Activated naive CD8-positive, alpha-beta T cell treated with anti-CD3 and anti-CD28 coated beads, Interleukin-2, amount 10 ng/mL, durations not matched to agents 7 days and 5 days (primary cell): ENCODE measurements around the gene PTGES3. TPM values are rescaled to one million over a fixed set of nuclear protein-coding genes. Genes with fewer than 3 reads are reported as not detected.

Experiments used
- ATAC-seq: fragments of 150-1000 bp; cut with Tn5 transposase; one replicate; pipeline ENCODE4 v1.10.0; 2021; ENCODE audit warnings: low read depth, moderate library complexity
- POLR2A ChIA-PET: fragments of 350-600 bp; sonication (Branson Sonifier 250); formaldehyde crosslinking; loops from one replicate; lab custom pipeline; 2021; ENCODE audit warnings: antibody characterized with exemption; lab: Charles Lee
- DNase-seq: peaks from one replicate; pipeline ENCODE4 v3.0.0; 2021
- H3K27ac Mint-ChIP-seq: one replicate; pipeline ENCODE4 v1.8.0; 2022; ENCODE audit warnings: mild to moderate bottlenecking, mixed read lengths
- H3K27me3 Mint-ChIP-seq: one replicate; pipeline ENCODE4 v1.8.0; 2022; ENCODE audit warnings: mild to moderate bottlenecking, moderate library complexity, mixed read lengths
- H3K36me3 Mint-ChIP-seq: one replicate; pipeline ENCODE4 v1.8.0; 2021; ENCODE audit warnings: mild to moderate bottlenecking, mixed read lengths
- H3K4me1 Mint-ChIP-seq: one replicate; pipeline ENCODE4 v1.8.0; 2021; ENCODE audit warnings: mixed read lengths
- H3K4me3 Mint-ChIP-seq: one replicate; pipeline ENCODE4 v1.8.0; 2022; ENCODE audit warnings: mild to moderate bottlenecking, moderate library complexity, mixed read lengths
- H3K9me3 Mint-ChIP-seq: one replicate; pipeline ENCODE4 v1.8.0; 2021; ENCODE audit warnings: mixed read lengths
- total RNA-seq, 2 experiments: library from RNA; stranded (reverse); gene quantifications; one replicate each; pipeline ENCODE4 v1.2.3, GENCODE V29; 2021

Gene PTGES3
- total RNA-seq, 2 experiments from 2014 or later = 210 to 217 TPM

DNA sequence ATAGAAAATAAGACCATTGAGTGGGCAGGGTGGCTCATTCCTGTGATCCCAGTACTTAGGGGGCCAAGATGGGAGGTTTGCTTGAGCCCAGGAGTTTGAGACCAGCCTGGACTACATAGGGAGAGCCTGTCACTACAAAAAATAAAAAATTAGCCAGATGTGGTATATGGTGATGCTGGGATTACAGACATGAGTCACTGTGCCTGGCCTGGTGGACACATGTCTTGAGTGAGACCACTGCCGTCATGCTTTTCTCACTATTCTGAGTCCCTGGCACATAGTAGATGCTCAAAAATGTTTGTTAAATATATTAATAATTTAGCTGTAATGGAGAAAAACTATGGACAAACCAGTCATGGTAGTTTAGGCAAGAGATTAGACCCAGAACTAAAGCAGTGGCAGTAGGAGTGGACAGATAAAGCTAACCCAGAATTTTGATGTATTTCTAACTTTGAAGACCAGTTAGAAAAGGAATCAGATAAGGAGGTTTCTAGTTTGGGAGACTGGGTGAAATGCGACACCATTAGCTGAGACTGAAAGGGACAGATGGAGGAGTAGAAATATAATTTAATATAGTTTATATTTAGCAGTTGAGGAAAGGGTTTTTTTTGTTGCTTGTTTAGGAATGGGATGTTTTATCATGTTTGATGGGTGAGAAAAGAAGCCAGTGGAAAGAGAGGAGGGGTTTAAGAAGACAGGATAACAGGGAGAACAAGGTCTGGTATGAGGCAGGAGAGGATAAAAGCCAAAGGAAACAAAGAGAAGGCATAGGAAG, 7.4 kb upstream of the PTGES3 start:
- H3K27me3 Mint-ChIP-seq = peaks cover 2% of the 10 kb centered on the region
- ATAC-seq (no peak), DNase-seq (no peak)
- H3K4me3 Mint-ChIP-seq = no peak overlapping the region
- H3K36me3 Mint-ChIP-seq = no peaks in the 10 kb centered on the region
- no peaks in the 10 kb centered on the region for H3K9me3 Mint-ChIP-seq
- H3K4me1 Mint-ChIP-seq = peaks cover 8% of the 10 kb centered on the region
- H3K27ac Mint-ChIP-seq = no peak overlapping the region
- POLR2A ChIA-PET = no interaction called here

DNA sequence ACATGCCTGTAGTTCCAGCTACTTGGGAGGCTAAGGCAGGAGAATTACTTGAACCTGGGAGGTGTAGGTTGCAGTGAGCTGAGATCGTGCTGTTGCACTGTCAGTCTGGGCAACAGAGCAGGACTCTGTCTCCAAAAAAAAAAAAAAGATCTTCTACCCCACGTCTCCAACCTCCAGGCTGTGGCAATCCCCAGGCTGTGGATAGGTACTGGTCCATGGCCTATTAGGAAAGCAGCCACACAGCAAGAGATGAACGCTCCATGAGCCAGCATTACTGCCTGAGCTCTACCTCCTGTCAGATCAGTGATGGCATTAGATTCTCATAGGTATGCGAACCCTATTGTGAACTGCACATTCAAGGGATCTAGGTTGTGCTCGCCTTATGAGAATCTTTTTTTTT, 6.1 kb upstream of the PTGES3 start:
- ATAC-seq (no peak), DNase-seq (peak; percentile 15)
- peaks cover 5% of the 10 kb centered on the region for H3K4me1 Mint-ChIP-seq
- no peak overlapping the region for H3K27ac Mint-ChIP-seq
- no peak overlapping the region for H3K4me3 Mint-ChIP-seq
- H3K36me3 Mint-ChIP-seq = no peaks in the 10 kb centered on the region
- POLR2A ChIA-PET = no interaction called here
- peaks cover 2% of the 10 kb centered on the region for H3K27me3 Mint-ChIP-seq
- no peaks in the 10 kb centered on the region for H3K9me3 Mint-ChIP-seq

DNA sequence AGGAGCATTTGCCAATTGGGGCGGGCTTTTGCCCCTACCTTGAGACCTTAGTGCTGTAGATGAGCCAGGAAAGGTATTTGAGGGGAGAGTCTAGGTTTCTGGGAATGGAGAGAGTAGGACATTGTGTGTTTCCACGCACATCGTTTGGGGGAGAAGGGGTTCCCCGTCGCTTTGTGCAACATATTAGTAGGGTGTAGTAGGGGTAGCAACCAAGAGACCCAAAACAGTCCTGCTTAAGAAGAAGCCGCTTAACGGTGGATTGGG, 694 bp upstream of the PTGES3 start:
- H3K4me1 Mint-ChIP-seq = peaks cover 23% of the 10 kb centered on the region
- ATAC-seq = no peak
- no peaks in the 10 kb centered on the region for H3K27me3 Mint-ChIP-seq
- peak overlapping the region; percentile 98 for H3K27ac Mint-ChIP-seq
- no peaks in the 10 kb centered on the region for H3K9me3 Mint-ChIP-seq
- H3K4me3 Mint-ChIP-seq = peak overlapping the region; percentile 100
- DNase-seq = no peak
- peaks cover 21% of the 10 kb centered on the region for H3K36me3 Mint-ChIP-seq
- POLR2A ChIA-PET = interaction anchor here (0.6 to 7.7 kb wide), 17 partner anchors 10 to 612 kb away, joined by 3 to 105 read pairs (median 8); partner anchors contain the start of genes ATP5F1B, BAZ2A, NACA and NEMP1

DNA sequence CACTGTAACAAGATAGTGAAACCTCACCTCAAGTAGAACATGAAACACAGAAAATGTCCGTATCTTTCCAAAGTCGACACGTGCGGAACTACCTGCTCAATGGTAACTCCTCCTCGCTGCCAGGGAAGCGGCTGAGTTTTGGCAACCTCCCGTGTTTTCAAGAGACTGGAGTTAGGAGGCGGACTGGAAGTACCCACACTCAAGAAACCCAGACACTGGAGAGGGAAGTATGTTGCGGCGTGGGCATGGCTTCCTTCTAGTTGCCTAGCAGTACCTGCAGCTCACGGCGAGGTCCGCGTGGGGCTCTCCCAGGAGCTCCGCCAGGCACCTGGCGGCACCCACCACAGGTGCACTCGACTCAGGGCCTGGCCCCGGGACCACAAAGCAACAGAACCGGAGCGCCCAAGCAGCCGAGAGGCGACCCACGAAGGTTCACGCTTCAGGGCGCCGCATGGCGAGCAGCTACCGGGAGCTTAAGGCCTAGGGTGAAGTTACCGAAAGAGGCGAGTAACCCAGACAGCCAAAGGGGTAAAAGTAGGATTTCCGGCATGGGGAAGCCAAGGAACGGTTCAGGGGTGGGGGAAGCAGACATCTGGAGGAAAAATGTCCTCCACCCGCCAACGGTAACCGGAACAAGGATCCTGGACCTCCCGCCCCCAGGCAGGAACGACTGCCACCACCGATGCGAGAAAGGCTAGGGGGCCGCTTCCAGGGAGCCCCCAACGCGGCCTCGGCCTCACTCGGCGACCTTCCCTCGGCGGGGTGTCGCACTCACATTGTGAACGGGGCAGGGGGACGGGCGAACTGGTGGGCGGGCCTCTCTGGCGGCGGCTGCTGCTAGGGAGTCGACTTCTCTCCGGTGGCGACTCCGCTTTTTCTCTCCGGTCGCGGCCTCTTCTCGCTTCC, 608 bp downstream of the PTGES3 start:
- H3K27ac Mint-ChIP-seq = peak overlapping the region; percentile 98
- H3K4me1 Mint-ChIP-seq = peaks cover 25% of the 10 kb centered on the region
- H3K4me3 Mint-ChIP-seq = peak overlapping the region; percentile 100
- no peaks in the 10 kb centered on the region for H3K9me3 Mint-ChIP-seq
- no peaks in the 10 kb centered on the region for H3K27me3 Mint-ChIP-seq
- POLR2A ChIA-PET = interaction anchor here (0.6 to 7.7 kb wide), 22 partner anchors 9 to 958 kb away, joined by 3 to 105 read pairs (median 4); partner anchors contain the start of genes ATP5F1B, BAZ2A, CD63 and NACA
- peak; percentile 37 for ATAC-seq
- peak; percentile 69 for DNase-seq
- peaks cover 26% of the 10 kb centered on the region for H3K36me3 Mint-ChIP-seq

DNA sequence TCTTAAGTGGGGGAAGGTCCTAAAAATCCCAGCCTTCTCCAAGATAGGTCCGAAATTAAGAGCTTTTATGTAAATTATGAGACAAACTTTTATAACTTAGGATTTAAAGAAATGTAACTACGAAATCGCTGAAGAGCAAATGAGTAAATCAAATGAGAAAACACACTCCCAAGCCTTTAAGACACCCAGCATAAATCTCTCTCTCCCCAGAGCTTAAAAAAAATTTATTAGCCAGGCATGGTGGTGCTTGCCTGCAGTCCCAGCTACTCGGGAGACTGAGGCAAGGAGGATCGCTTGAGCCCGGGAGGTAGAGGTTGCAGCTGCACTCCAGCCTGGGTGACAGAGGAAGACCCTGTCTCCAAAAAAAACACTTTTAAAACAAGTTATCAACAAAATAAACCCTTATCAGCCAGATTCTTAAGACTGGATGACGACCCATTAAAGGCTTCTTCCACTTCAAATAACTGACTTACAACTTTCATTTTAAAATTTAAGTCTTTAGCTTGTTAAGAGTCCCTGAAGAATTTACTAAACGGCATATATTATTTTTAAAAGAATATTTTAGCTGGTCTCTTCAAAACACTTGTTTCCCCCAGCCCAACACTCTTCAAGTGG, 3.2 kb downstream of the PTGES3 start:
- Mint-ChIP-seq H3K4me3 (peak overlapping the region; percentile 100), H3K4me1 (peaks cover 33% of the 10 kb centered on the region), H3K9me3 (no peaks in the 10 kb centered on the region), H3K36me3 (peaks cover 35% of the 10 kb centered on the region), H3K27ac (peak overlapping the region; percentile 84), H3K27me3 (no peaks in the 10 kb centered on the region)
- DNase-seq = peak; percentile 39
- ATAC-seq = no peak
- POLR2A ChIA-PET = interaction anchor here (0.7 to 7.7 kb wide), 10 partner anchors 22 to 326 kb away, joined by 3 to 105 read pairs (median 6); partner anchors contain the start of genes ATP5F1B, BAZ2A and NACA

DNA sequence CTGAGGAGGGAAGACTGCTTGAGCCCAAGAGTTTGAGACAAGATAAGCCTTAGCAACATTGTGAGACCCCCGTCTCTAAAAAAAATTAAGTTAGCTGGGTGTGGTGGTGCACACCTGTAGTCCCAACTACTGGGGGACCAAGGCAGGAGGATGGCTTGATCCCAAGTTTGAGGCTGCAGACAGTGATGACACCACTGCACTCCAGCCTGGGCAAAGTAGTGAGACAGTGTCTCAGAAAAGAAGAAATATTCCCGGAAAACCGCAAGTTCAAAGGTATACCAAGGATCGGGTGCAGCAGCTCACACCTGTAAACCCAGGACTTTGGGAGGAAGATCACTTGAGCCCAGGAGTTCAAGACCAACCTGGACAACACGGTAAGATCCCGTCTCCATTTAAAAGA, 5.8 kb downstream of the PTGES3 start:
- peak overlapping the region; percentile 45 for H3K4me3 Mint-ChIP-seq
- DNase-seq = peak; percentile 11
- peaks cover 42% of the 10 kb centered on the region for H3K36me3 Mint-ChIP-seq
- H3K9me3 Mint-ChIP-seq = no peaks in the 10 kb centered on the region
- no peak for ATAC-seq
- H3K27me3 Mint-ChIP-seq = no peaks in the 10 kb centered on the region
- POLR2A ChIA-PET = interaction anchor here (1.1 to 1.5 kb wide), 4 partner anchors 9 to 43 kb away, joined by 3 to 9 read pairs (median 5); partner anchors contain the start of gene NACA
- peaks cover 40% of the 10 kb centered on the region for H3K4me1 Mint-ChIP-seq
- peak overlapping the region; percentile 84 for H3K27ac Mint-ChIP-seq

DNA sequence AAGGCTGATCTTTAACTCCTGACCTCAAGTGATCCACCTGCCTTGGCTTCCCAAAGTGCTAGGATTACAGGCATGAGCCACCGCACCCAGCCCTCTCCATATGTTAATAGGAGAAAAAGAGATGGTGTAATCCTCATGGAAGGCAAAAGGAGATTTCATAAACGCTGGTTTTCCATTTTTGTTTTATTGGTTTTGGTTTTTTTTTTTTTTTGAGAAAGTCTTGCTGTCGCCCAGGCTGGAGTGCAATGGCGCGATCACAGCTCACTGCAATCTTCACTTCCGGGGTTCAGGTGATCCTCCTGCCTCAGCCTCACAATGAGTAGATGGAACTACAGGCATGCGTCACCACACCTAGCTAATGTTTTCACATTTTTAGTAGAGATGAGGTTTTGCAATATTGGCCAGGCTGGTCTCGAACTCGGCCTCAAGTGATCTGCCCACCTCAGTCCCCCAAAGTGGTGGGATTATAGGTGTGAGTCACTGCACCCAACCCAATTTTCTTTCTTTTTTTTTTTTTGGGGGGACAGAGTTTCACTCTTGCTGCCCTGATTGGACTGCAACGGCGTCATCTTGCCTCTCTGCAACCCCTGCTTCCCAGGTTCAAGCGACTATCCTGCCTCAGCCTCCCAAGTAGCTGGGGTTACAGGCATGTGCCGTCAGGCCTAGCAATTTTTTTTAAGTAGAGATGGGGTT, 8.1 kb downstream of the PTGES3 start:
- peaks cover 40% of the 10 kb centered on the region for H3K4me1 Mint-ChIP-seq
- POLR2A ChIA-PET = interaction anchor here (0.6 to 3.3 kb wide), 5 partner anchors 8 to 618 kb away, joined by 3 to 14 read pairs (median 4); partner anchors contain the start of gene PTGES3
- DNase-seq (peak; percentile 13), ATAC-seq (no peak)
- no peak overlapping the region for H3K4me3 Mint-ChIP-seq
- H3K36me3 Mint-ChIP-seq = peaks cover 33% of the 10 kb centered on the region
- no peaks in the 10 kb centered on the region for H3K27me3 Mint-ChIP-seq
- no peaks in the 10 kb centered on the region for H3K9me3 Mint-ChIP-seq
- H3K27ac Mint-ChIP-seq = peak overlapping the region; percentile 69

DNA sequence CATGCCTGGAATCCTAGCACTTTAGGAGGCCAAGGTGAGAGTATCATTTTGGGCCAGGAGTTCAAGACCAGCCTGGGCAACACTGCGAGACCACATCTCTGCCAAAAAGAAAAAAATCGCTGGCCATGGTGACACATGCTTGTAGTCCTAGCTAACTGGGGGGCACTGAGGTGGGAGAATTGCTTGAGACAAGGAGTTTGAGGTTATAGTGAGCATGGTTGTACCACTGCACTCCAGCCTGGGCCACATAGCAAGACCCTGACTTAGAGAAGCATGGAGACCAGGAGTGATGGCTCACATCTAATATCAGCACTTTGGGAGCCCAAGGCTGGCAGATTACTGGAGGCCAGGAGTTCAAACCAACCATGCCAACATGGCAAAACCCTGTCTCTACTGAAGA, 9.2 kb downstream of the PTGES3 start:
- Mint-ChIP-seq H3K27ac (no peak overlapping the region), H3K4me3 (no peak overlapping the region), H3K27me3 (no peaks in the 10 kb centered on the region), H3K36me3 (peaks cover 24% of the 10 kb centered on the region), H3K4me1 (peaks cover 32% of the 10 kb centered on the region), H3K9me3 (no peaks in the 10 kb centered on the region)
- no peak for ATAC-seq
- peak; percentile 8 for DNase-seq
- POLR2A ChIA-PET = interaction anchor here (0.7 to 3.3 kb wide), 5 partner anchors 9 to 50 kb away, joined by 3 to 14 read pairs (median 5); partner anchors contain the start of genes ATP5F1B and PTGES3

DNA sequence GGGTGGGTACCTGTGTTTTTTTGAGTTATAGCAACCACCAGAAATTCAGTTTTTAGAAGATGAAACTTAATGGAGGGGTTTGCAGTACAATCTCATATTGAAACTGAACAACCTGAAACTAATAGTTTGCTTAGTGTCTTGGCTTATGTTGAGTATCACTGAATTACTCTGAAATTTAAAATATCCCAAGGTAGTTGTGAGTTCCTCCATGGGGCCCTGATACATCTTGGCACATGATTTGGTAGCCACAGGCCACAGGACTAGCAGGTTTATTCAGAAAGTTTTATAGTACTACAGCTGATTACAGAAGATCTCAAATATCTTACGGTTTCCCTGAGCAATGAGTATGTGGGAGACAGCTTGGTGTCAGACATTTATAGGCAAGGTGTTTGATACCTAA, 10.4 kb downstream of the PTGES3 start:
- no peak overlapping the region for H3K27ac Mint-ChIP-seq

DNA sequence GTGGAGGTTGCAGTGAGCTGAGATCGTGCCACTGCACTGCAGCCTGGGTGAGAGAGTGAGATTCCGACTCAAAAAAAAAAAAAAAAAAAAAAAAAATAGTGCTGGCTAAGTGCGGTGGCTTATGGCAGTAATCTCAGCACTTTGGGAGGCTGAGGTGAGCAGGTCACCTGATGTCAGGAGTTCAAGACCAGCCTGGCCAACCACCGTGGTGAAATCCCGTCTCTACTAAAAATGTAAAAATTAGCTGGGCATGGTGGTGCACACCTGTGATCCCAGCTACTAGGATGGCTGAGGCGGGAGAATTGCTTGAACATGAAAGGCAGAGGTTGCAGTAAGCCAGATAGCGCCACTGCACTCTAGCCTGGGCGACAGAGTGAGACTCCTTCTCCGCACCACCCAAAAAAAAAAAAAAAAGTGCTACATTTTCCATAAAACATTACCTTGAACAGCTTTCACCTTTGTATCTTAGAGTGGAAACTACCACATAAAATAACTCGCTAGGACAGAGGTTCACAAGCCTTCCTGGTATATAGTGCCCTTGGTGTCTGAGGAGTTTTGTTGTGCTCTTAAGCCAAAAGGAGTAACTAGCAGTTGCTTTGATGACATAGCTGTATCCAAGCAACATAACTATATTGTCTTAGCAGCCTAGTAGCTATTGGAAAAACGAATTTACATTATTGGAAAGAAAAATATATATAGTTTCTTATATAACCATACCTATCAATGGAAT, 11.1 kb downstream of the PTGES3 start:
- no peaks in the 10 kb centered on the region for H3K9me3 Mint-ChIP-seq
- ATAC-seq (peak; percentile 47), DNase-seq (peak; percentile 18)
- POLR2A ChIA-PET = interaction anchor here (1.9 to 3.3 kb wide), 2 partner anchors 11 to 48 kb away, joined by 7 to 14 read pairs; partner anchors contain the start of genes NACA and PTGES3
- peaks cover 33% of the 10 kb centered on the region for H3K4me1 Mint-ChIP-seq
- no peaks in the 10 kb centered on the region for H3K27me3 Mint-ChIP-seq
- no peak overlapping the region for H3K27ac Mint-ChIP-seq
- peaks cover 24% of the 10 kb centered on the region for H3K36me3 Mint-ChIP-seq
- no peak overlapping the region for H3K4me3 Mint-ChIP-seq

More for the DNA sequence above, 10.4 kb downstream of the PTGES3 start:
- H3K27me3 Mint-ChIP-seq = no peaks in the 10 kb centered on the region
- peaks cover 22% of the 10 kb centered on the region for H3K36me3 Mint-ChIP-seq
- peaks cover 32% of the 10 kb centered on the region for H3K4me1 Mint-ChIP-seq
- POLR2A ChIA-PET = interaction anchor here (0.8 to 3.3 kb wide), 3 partner anchors 11 to 49 kb away, joined by 3 to 14 read pairs (median 6); partner anchors contain the start of genes ATP5F1B and PTGES3
- no peak for DNase-seq
- H3K9me3 Mint-ChIP-seq = no peaks in the 10 kb centered on the region
- no peak overlapping the region for H3K4me3 Mint-ChIP-seq
- ATAC-seq = no peak

DNA sequence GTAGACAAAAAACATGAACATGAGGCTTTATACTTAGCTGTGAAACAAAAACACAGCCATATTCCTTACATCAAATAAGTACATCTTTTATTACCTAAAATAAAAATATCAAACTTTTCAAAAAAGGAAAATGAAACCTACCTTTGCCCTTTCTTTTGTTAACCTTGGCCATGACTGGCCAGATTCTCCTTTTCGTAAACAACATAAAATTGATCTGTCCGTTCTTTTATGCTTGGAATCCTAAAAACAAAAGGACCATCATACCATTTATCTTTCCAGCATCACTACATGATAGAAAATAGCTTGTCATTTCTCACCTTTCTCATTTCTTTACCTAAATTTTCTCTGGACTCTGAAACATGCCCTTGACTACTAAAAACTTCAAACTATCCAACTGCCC, 16.5 kb downstream of the PTGES3 start:
- peaks cover 32% of the 10 kb centered on the region for H3K36me3 Mint-ChIP-seq
- peak overlapping the region; percentile 31 for H3K27ac Mint-ChIP-seq
- POLR2A ChIA-PET = interaction anchor here (0.6 kb wide), 1 partner anchor 54 kb away, joined by 3 read pairs; the partner anchor contains the start of gene NACA

DNA sequence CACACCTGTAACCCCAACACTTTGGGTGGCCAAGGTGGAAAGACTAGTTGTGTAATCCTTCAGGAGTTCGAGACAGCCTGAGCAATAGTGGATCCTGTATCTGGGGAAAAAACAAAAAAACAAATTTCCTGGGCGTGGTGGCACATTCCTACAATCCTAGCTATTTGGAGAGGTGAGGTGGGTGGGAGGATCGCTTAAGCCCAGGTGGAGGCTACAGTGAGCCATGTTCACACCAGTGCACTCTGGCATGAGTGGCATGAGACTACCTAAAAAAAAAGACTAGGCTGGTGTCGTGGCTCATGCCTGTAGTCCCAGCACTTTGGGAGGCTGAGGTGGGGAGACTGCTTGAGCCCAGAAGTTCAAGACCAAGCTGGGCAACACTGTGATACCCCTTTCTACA, 17.2 kb downstream of the PTGES3 start:
- ATAC-seq (no peak), DNase-seq (peak; percentile 8)
- Mint-ChIP-seq H3K4me1 (peaks cover 25% of the 10 kb centered on the region), H3K27me3 (no peaks in the 10 kb centered on the region), H3K9me3 (no peaks in the 10 kb centered on the region), H3K36me3 (peaks cover 35% of the 10 kb centered on the region), H3K27ac (no peak overlapping the region), H3K4me3 (no peak overlapping the region)
- POLR2A ChIA-PET = no interaction called here

More for the DNA sequence above, 16.5 kb downstream of the PTGES3 start:
- DNase-seq = no peak
- ATAC-seq = no peak
- no peaks in the 10 kb centered on the region for H3K9me3 Mint-ChIP-seq
- no peak overlapping the region for H3K4me3 Mint-ChIP-seq
- H3K4me1 Mint-ChIP-seq = peaks cover 27% of the 10 kb centered on the region
- no peaks in the 10 kb centered on the region for H3K27me3 Mint-ChIP-seq
